Measurements from ENCODE around the gene MAP3K13. TPM values are rescaled to one million over a fixed set of nuclear protein-coding genes. Genes with fewer than 3 reads are reported as not detected.
A peak's percentile ranks its signal among the peaks of the same experiment; 100 is the strongest.
"Not testable (repeated sequence)": the region's sequence is repeated elsewhere in the genome, so short reads cannot be mapped to it uniquely, and the experiment has no call there.

The MAP3K13 gene
- total RNA-seq, 6 experiments from 2014 or later, result 20.9 to 28.4 (median 25.1) TPM

GRCh38 chr3:185406121-185406620 lies 43.2 kb downstream of the MAP3K13 start:
- H3K4me1 Mint-ChIP-seq (ENCODE audit: low read depth), result peaks cover 10% of the 10 kb centered on the region
- TF ChIP-seq CTCF (IDR thresholded peaks at IDR 0.05), result no peak
- no peaks in the 10 kb centered on the region; the same call in 1 of the 2 replicates for H3K27me3 Mint-ChIP-seq (ENCODE audit: insufficient read depth)
- H3K4me3 Mint-ChIP-seq, result no peak overlapping the region
- no peaks in the 10 kb centered on the region for H3K9me3 Mint-ChIP-seq
- H3K27ac Mint-ChIP-seq, result no peak overlapping the region
- H3K36me3 Mint-ChIP-seq (ENCODE audit: low read depth), result no peaks in the 10 kb centered on the region
- DNase-seq, result no peak

- H3K9me3 Mint-ChIP-seq, result no peaks in the 10 kb centered on the region
- no peak overlapping the region for H3K4me3 Mint-ChIP-seq
Measured at GRCh38 chr3:185409957-185410356, 47.0 kb downstream of the MAP3K13 start.

GRCh38 chr3:185411133-185411532 lies 48.2 kb downstream of the MAP3K13 start:
- H3K36me3 Mint-ChIP-seq (ENCODE audit: low read depth), result no peaks in the 10 kb centered on the region
- H3K27me3 Mint-ChIP-seq (ENCODE audit: insufficient read depth), result no peaks in the 10 kb centered on the region; the same call in 1 of the 2 replicates
- TF ChIP-seq CTCF (IDR thresholded peaks at IDR 0.05), result no peak
- no peak overlapping the region for H3K4me3 Mint-ChIP-seq
- no peaks in the 10 kb centered on the region for H3K4me1 Mint-ChIP-seq (ENCODE audit: low read depth)
- H3K27ac Mint-ChIP-seq, result peak overlapping the region; percentile 6; the same call in 1 of the 2 replicates
- no peak for DNase-seq
- H3K9me3 Mint-ChIP-seq, result no peaks in the 10 kb centered on the region

More at GRCh38 chr3:185409957-185410356, 47.0 kb downstream of the MAP3K13 start:
- no peak for DNase-seq
- Mint-ChIP-seq H3K27me3 (ENCODE audit: insufficient read depth) (no peaks in the 10 kb centered on the region; the same call in 1 of the 2 replicates), H3K4me1 (ENCODE audit: low read depth) (no peaks in the 10 kb centered on the region), H3K36me3 (ENCODE audit: low read depth) (no peaks in the 10 kb centered on the region), H3K27ac (no peak overlapping the region)
- TF ChIP-seq CTCF (IDR thresholded peaks at IDR 0.05), result no peak

GRCh38 chr3:185416513-185416912 lies 53.6 kb downstream of the MAP3K13 start:
- H3K27me3 Mint-ChIP-seq (ENCODE audit: insufficient read depth), result no peaks in the 10 kb centered on the region
- no peaks in the 10 kb centered on the region for H3K4me1 Mint-ChIP-seq (ENCODE audit: low read depth)
- no peak for TF ChIP-seq CTCF (IDR thresholded peaks at IDR 0.05)
- no peaks in the 10 kb centered on the region for H3K9me3 Mint-ChIP-seq
- H3K36me3 Mint-ChIP-seq (ENCODE audit: low read depth), result no peaks in the 10 kb centered on the region
- no peak overlapping the region for H3K27ac Mint-ChIP-seq
- H3K4me3 Mint-ChIP-seq, result no peak overlapping the region
- DNase-seq, result no peak

- H3K36me3 Mint-ChIP-seq (ENCODE audit: low read depth); H3K27me3 Mint-ChIP-seq (ENCODE audit: insufficient read depth); H3K9me3 Mint-ChIP-seq; H3K4me3 Mint-ChIP-seq; DNase-seq; H3K27ac Mint-ChIP-seq: not testable (repeated sequence)
- H3K4me1 Mint-ChIP-seq (ENCODE audit: low read depth), result peaks cover 10% of the 10 kb centered on the region
Measured at GRCh38 chr3:185418561-185418977, 55.6 kb downstream of the MAP3K13 start.

- Mint-ChIP-seq H3K27me3 (ENCODE audit: insufficient read depth) (no peaks in the 10 kb centered on the region; the same call in 1 of the 2 replicates), H3K4me1 (ENCODE audit: low read depth) (peaks cover 15% of the 10 kb centered on the region), H3K9me3 (no peaks in the 10 kb centered on the region), H3K4me3 (0 out of 2 replicates have a peak overlapping the region, but pooled peaks have one; percentile 9), H3K27ac (no peak overlapping the region), H3K36me3 (ENCODE audit: low read depth) (no peaks in the 10 kb centered on the region)
- no peak for TF ChIP-seq CTCF (IDR thresholded peaks at IDR 0.05)
- DNase-seq, result no peak
Measured at GRCh38 chr3:185420762-185421161, 57.8 kb downstream of the MAP3K13 start.
